A204.1 (cell line): Measurements from ENCODE around the gene MELTF.

Source experiments
- FAIRE-seq: peaks from 2 replicates; lab custom pipeline; 2012; peaks lifted over from hg19 to GRCh38; lab: Jason Lieb, UNC

MELTF gene

GRCh38 chr3:197009532-197010019, 20.0 kb downstream of the MELTF start:
- FAIRE-seq: no peak

- no peak for FAIRE-seq
These were observed 21.0 kb downstream of the MELTF start for GRCh38 chr3:197008436-197009209.

GRCh38 chr3:197007953-197008352, 21.7 kb downstream of the MELTF start:
- FAIRE-seq: no peak

- FAIRE-seq: no peak
These were observed 22.2 kb downstream of the MELTF start for GRCh38 chr3:197007296-197007940.

- FAIRE-seq: no peak
These were observed 22.8 kb downstream of the MELTF start for GRCh38 chr3:197006860-197007259.

- no peak for FAIRE-seq
These were observed 23.2 kb downstream of the MELTF start for GRCh38 chr3:197006446-197006845.

- FAIRE-seq: no peak
These were observed 25.9 kb downstream of the MELTF start for GRCh38 chr3:197003461-197004385.

- FAIRE-seq: no peak
These were observed 26.7 kb downstream of the MELTF start for GRCh38 chr3:197002701-197003454.

- no peak for FAIRE-seq
These were observed 27.5 kb downstream of the MELTF start for GRCh38 chr3:197001972-197002700.

- FAIRE-seq: no peak
These were observed 28.3 kb downstream of the MELTF start for GRCh38 chr3:197001106-197001971.

GRCh38 chr3:197000211-197000610, 29.4 kb downstream of the MELTF start:
- FAIRE-seq: no peak

- FAIRE-seq: no peak
These were observed 30.5 kb downstream of the MELTF start for GRCh38 chr3:196998966-196999760.

- FAIRE-seq: no peak
These were observed 32.3 kb downstream of the MELTF start for GRCh38 chr3:196997311-196997710.

GRCh38 chr3:196996454-196997265, 33.0 kb downstream of the MELTF start:
- FAIRE-seq: no peak

GRCh38 chr3:196995646-196996355, 33.8 kb downstream of the MELTF start:
- no peak for FAIRE-seq

- FAIRE-seq: no peak
These were observed 34.6 kb downstream of the MELTF start for GRCh38 chr3:196995027-196995426.

GRCh38 chr3:196994056-196994455, 35.6 kb downstream of the MELTF start:
- FAIRE-seq: no peak
